ENCODE measurements around the gene CD3E.

DNA sequence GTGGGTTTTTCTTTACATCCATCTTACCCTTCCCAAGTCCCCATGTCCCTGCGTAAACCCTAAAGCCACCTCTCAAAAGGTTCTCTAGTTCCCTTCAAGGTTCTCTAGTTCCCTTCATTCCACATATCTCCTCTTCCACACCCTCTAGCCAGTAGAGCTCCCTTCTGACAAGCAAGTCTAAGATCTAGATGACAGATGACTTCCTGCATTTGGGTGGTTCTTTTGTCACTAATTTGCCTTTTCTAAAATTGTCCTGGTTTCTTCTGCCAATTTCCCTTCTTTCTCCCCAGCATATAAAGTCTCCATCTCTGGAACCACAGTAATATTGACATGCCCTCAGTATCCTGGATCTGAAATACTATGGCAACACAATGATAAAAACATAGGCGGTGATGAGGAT is 7.8 kb downstream of the CD3E start:
- TF ChIP-seq, protein P1, sequence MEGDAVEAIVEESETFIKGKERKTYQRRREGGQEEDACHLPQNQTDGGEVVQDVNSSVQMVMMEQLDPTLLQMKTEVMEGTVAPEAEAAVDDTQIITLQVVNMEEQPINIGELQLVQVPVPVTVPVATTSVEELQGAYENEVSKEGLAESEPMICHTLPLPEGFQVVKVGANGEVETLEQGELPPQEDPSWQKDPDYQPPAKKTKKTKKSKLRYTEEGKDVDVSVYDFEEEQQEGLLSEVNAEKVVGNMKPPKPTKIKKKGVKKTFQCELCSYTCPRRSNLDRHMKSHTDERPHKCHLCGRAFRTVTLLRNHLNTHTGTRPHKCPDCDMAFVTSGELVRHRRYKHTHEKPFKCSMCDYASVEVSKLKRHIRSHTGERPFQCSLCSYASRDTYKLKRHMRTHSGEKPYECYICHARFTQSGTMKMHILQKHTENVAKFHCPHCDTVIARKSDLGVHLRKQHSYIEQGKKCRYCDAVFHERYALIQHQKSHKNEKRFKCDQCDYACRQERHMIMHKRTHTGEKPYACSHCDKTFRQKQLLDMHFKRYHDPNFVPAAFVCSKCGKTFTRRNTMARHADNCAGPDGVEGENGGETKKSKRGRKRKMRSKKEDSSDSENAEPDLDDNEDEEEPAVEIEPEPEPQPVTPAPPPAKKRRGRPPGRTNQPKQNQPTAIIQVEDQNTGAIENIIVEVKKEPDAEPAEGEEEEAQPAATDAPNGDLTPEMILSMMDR (conservative IDR thresholded peaks at IDR 0.05; ENCODE audit: low read length) = no peak
- no peak for TF ChIP-seq EZH2phosphoT487 (IDR thresholded peaks at IDR 0.05; ENCODE audit: borderline replicate concordance)

Data from Loucy (cell line).